ENCODE results near the gene RER1. TPM values are rescaled to one million over a fixed set of nuclear protein-coding genes. Genes with fewer than 3 reads are reported as not detected.

Gene RER1
- total RNA-seq, 1 experiment from 2014 or later = 141 TPM

- no peak for DNase-seq
- ChIA-PET CTCF (no interaction called here), POLR2A (no interaction called here)
- H3K27ac Mint-ChIP-seq (ENCODE audit: unreplicated experiment) = no peak overlapping the region
- H3K4me1 Mint-ChIP-seq (ENCODE audit: low read depth, unreplicated experiment) = peaks cover 10% of the 10 kb centered on the region
- H3K4me1 ChIP-seq = peaks cover 11% of the 10 kb centered on the region; the same call in 1 of the 2 replicates
- H3K9me3 ChIP-seq = no peaks in the 10 kb centered on the region
- H3K4me3 ChIP-seq (ENCODE audit: low read depth, low read length) = no peak overlapping the region
- H3K4me3 Mint-ChIP-seq (ENCODE audit: unreplicated experiment) = no peak overlapping the region
- no TSS peak for BruUV-seq (replicated peaks)
- H3K36me3 Mint-ChIP-seq (ENCODE audit: insufficient read depth, unreplicated experiment) = peaks cover 64% of the 10 kb centered on the region
- no peaks in the 10 kb centered on the region for H3K9me3 Mint-ChIP-seq (ENCODE audit: unreplicated experiment)
- H3K27me3 ChIP-seq (replicated peaks; ENCODE audit: control insufficient read depth, insufficient read depth, low read length) = no peaks in the 10 kb centered on the region
- intact Hi-C loops (cut with micrococcal nuclease; ENCODE audit: unreplicated experiment) = no loop called here
- no peaks in the 10 kb centered on the region; the same call in 1 of the 2 replicates for H3K36me3 ChIP-seq (ENCODE audit: control insufficient read depth, insufficient read depth, low read length)
- no peaks in the 10 kb centered on the region for H3K27me3 Mint-ChIP-seq (ENCODE audit: insufficient read depth, unreplicated experiment)
- TF ChIP-seq, protein P1, sequence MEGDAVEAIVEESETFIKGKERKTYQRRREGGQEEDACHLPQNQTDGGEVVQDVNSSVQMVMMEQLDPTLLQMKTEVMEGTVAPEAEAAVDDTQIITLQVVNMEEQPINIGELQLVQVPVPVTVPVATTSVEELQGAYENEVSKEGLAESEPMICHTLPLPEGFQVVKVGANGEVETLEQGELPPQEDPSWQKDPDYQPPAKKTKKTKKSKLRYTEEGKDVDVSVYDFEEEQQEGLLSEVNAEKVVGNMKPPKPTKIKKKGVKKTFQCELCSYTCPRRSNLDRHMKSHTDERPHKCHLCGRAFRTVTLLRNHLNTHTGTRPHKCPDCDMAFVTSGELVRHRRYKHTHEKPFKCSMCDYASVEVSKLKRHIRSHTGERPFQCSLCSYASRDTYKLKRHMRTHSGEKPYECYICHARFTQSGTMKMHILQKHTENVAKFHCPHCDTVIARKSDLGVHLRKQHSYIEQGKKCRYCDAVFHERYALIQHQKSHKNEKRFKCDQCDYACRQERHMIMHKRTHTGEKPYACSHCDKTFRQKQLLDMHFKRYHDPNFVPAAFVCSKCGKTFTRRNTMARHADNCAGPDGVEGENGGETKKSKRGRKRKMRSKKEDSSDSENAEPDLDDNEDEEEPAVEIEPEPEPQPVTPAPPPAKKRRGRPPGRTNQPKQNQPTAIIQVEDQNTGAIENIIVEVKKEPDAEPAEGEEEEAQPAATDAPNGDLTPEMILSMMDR (IDR thresholded peaks at IDR 0.05; ENCODE audit: insufficient read depth in 1 of 2, low read depth in 1 of 2, low read length in 1 of 2, severe bottlenecking in 1 of 2, unreplicated experiment in 1 of 2) = no peak
Measured at GRCh38 chr1:2396476-2396875, 4.8 kb downstream of the RER1 start.

- H3K9me3 Mint-ChIP-seq (ENCODE audit: unreplicated experiment) = no peaks in the 10 kb centered on the region
- DNase-seq = no peak
- H3K27me3 ChIP-seq (replicated peaks; ENCODE audit: control insufficient read depth, insufficient read depth, low read length) = no peaks in the 10 kb centered on the region
- no TSS peak for BruUV-seq (replicated peaks)
- H3K27ac Mint-ChIP-seq (ENCODE audit: unreplicated experiment) = no peak overlapping the region
- no peaks in the 10 kb centered on the region; the same call in 1 of the 2 replicates for H3K36me3 ChIP-seq (ENCODE audit: control insufficient read depth, insufficient read depth, low read length)
- H3K4me3 ChIP-seq (ENCODE audit: low read depth, low read length) = no peak overlapping the region
- intact Hi-C loops (cut with micrococcal nuclease; ENCODE audit: unreplicated experiment) = no loop called here
- peaks cover 10% of the 10 kb centered on the region for H3K4me1 Mint-ChIP-seq (ENCODE audit: low read depth, unreplicated experiment)
- no peak overlapping the region for H3K4me3 Mint-ChIP-seq (ENCODE audit: unreplicated experiment)
- H3K9me3 ChIP-seq = no peaks in the 10 kb centered on the region
- TF ChIP-seq, protein P1 (IDR thresholded peaks at IDR 0.05; ENCODE audit: insufficient read depth in 1 of 2, low read depth in 1 of 2, low read length in 1 of 2, severe bottlenecking in 1 of 2, unreplicated experiment in 1 of 2) = no peak
- ChIA-PET CTCF (no interaction called here), POLR2A (no interaction called here)
- H3K4me1 ChIP-seq = peaks cover 11% of the 10 kb centered on the region; the same call in 1 of the 2 replicates
- H3K27me3 Mint-ChIP-seq (ENCODE audit: insufficient read depth, unreplicated experiment) = no peaks in the 10 kb centered on the region
- peaks cover 71% of the 10 kb centered on the region for H3K36me3 Mint-ChIP-seq (ENCODE audit: insufficient read depth, unreplicated experiment)
Measured at GRCh38 chr1:2397007-2397679, 5.5 kb downstream of the RER1 start.

DNA sequence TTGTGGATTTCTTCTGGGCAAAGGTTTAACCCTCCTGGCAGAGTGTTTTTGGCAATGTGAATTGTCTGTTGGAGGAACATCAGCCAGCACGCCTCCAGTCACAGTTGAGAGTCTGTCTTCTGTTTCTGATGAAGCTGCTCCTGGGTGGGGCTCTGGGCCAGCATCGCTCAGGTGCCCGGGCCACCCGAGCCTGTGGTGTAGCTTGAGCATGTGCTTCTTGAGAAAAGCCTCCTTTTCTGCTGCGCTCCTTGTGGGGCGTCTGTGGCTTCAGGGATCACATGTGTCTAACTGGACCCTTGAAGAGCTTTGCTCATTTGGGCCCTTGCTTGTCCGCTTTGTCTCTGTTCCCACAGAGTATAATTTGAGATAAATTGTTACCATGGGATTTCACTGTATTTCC is 7.2 kb downstream of the RER1 start:
- H3K27ac Mint-ChIP-seq (ENCODE audit: unreplicated experiment) = no peak overlapping the region
- POLR2A ChIA-PET = no interaction called here
- no peaks in the 10 kb centered on the region for H3K4me1 Mint-ChIP-seq (ENCODE audit: low read depth, unreplicated experiment)
- Histone ChIP-seq H3K36me3 (ENCODE audit: control insufficient read depth, insufficient read depth, low read length) (no peaks in the 10 kb centered on the region; the same call in 1 of the 2 replicates), H3K27me3 (replicated peaks; ENCODE audit: control insufficient read depth, insufficient read depth, low read length) (no peaks in the 10 kb centered on the region), H3K9me3 (no peaks in the 10 kb centered on the region), H3K4me3 (ENCODE audit: low read depth, low read length) (no peak overlapping the region), H3K4me1 (no peaks in the 10 kb centered on the region)
- intact Hi-C loops (cut with micrococcal nuclease; ENCODE audit: unreplicated experiment) = no loop called here
- H3K27me3 Mint-ChIP-seq (ENCODE audit: insufficient read depth, unreplicated experiment) = no peaks in the 10 kb centered on the region
- BruUV-seq (replicated peaks) = no TSS peak
- H3K9me3 Mint-ChIP-seq (ENCODE audit: unreplicated experiment) = no peaks in the 10 kb centered on the region
- peaks cover 75% of the 10 kb centered on the region for H3K36me3 Mint-ChIP-seq (ENCODE audit: insufficient read depth, unreplicated experiment)
- TF ChIP-seq, protein P1 (IDR thresholded peaks at IDR 0.05; ENCODE audit: insufficient read depth in 1 of 2, low read depth in 1 of 2, low read length in 1 of 2, severe bottlenecking in 1 of 2, unreplicated experiment in 1 of 2) = no peak
- CTCF ChIA-PET = interaction anchor here (0.5 kb wide), 1 partner anchor 204 kb away, joined by 3 read pairs; no protein-coding TSS in a partner anchor
- no peak overlapping the region for H3K4me3 Mint-ChIP-seq (ENCODE audit: unreplicated experiment)
- no peak for DNase-seq

All from Caco-2 (cell line).